Erythroblast (primary cell): ENCODE results near the gene LECT2.

Experiments used
- DNase-seq, 2 experiments: peaks; one replicate each; lab custom pipeline; 2025; lab: John Stamatoyannopoulos, UW
- GATA1 ChIP-seq: IDR thresholded peaks from 2 replicates; pipeline ENCODE4 v1.6.1; 2011; ENCODE audit warnings: low read depth, mild to moderate bottlenecking, control low read depth, low read length, moderate library complexity
- POLR2A ChIP-seq: IDR thresholded peaks from 2 replicates; pipeline ENCODE4 v1.6.1; 2011; ENCODE audit warnings: mild to moderate bottlenecking, low read length

Gene LECT2

DNA sequence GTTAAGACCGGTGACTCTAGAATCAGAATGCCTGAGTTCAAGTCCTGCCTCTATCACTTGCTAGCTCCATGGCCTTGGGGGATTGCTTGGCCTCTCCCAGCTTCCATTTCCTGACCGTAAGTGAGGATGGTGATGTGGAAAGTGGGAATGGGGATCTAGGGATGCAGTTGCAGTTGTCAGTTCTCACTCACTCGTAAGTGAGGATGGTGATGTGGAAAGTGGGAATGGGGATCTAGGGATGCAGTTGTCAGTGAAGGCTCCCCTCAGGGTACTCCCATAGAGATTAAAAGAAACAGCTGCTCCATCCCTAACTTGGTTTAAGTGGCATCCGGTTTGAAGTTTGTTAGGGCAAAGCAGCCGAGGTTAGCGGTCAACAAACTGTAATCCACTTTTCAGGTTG is 56.1 kb downstream of the LECT2 start:
- DNase-seq: no peak
- TF ChIP-seq POLR2A: no peak
- no peak for TF ChIP-seq GATA1
